Upper lobe of left lung (tissue), 4 donors: ENCODE measurements around the gene SECISBP2.

ENCODE experiments used
- CTCF ChIP-seq, 6 experiments: fragments of 450-650 bp in 4 of 6; fragments of 200-600 bp in 2 of 6; sonication (generic) in 2 of 6; IDR thresholded peaks; one replicate each; pipeline ENCODE4 v1.5.1; 2016 to 2019; ENCODE audit warnings: antibody characterized with exemption in 6 of 6
- EP300 ChIP-seq, 4 donors: sonication (generic); formaldehyde crosslinking; IDR thresholded peaks; one replicate each; pipeline ENCODE4 v1.5.1; 2017; ENCODE audit warnings: antibody characterized with exemption in 4 of 4, control low read depth in 2 of 4
- POLR2A ChIP-seq, 4 donors: fragments of 450-650 bp; IDR thresholded peaks; one replicate each; pipeline ENCODE4 v1.5.1; 2016 to 2017; ENCODE audit warnings: antibody characterized with exemption in 4 of 4, mild to moderate bottlenecking in 2 of 4

GRCh38 chr9:89330513-89330912, 12.2 kb downstream of the SECISBP2 start:
- TF ChIP-seq CTCF (IDR thresholded peaks at IDR 0.05) (no peak), EP300 (IDR thresholded peaks at IDR 0.05) (no peak), POLR2A (IDR thresholded peaks at IDR 0.05) (no peak)
